Fibroblast of lung (primary cell): Measurements from ENCODE around the gene TEX38. TPM values are rescaled to one million over a fixed set of nuclear protein-coding genes. Genes with fewer than 3 reads are reported as not detected.

Source experiments
- DNase-seq, 2 donors: peaks; one replicate each; pipeline versions ENCODE4 v3.0.0 to v3.0.0-alpha.2; 2010; ENCODE audit warnings: low read depth in 2 of 2
- H2AFZ ChIP-seq: 2 replicates; pipeline ENCODE4 v1.5.1; 2012; ENCODE audit warnings: low read length, control low read depth, inconsistent platforms
- H3K27ac ChIP-seq: 2 replicates; pipeline ENCODE4 v1.5.1; 2011; ENCODE audit warnings: low read length, control low read depth; ENCODE audit not compliant: insufficient read depth
- H3K27me3 ChIP-seq: 2 replicates; pipeline ENCODE4 v1.5.1; 2011; ENCODE audit warnings: mild to moderate bottlenecking, low read length; ENCODE audit not compliant: control insufficient read depth, insufficient read depth
- H3K36me3 ChIP-seq: 2 replicates; pipeline ENCODE4 v1.5.1; 2011; ENCODE audit warnings: low read length; ENCODE audit not compliant: control insufficient read depth, insufficient read depth
- H3K4me1 ChIP-seq: 2 replicates; pipeline ENCODE4 v1.5.1; 2011; ENCODE audit warnings: low read length; ENCODE audit not compliant: control insufficient read depth, insufficient read depth; ENCODE audit errors: extremely low read depth
- H3K4me2 ChIP-seq: 2 replicates; pipeline ENCODE4 v1.5.1; 2011; ENCODE audit warnings: low read length, control low read depth; ENCODE audit not compliant: insufficient read depth; ENCODE audit errors: extremely low read depth
- H3K4me3 ChIP-seq, 4 experiments: fragments of 200-600 bp in 1 of 4; sonication (generic) in 1 of 4; replicated peaks in 1 of 4; 2 replicates each; pipeline ENCODE4 v1.5.1; 2011 to 2016; ENCODE audit warnings: low read length in 4 of 4, low read depth in 3 of 4, mild to moderate bottlenecking in 3 of 4, control low read depth in 2 of 4, inconsistent platforms in 1 of 4, mixed read lengths in 1 of 4; ENCODE audit not compliant: insufficient read depth in 1 of 4; ENCODE audit errors: control extremely low read depth in 1 of 4
- H3K79me2 ChIP-seq: 2 replicates; pipeline ENCODE4 v1.5.1; 2012; ENCODE audit warnings: mild to moderate bottlenecking, low read length, inconsistent platforms; ENCODE audit not compliant: control insufficient read depth, insufficient read depth
- H3K9ac ChIP-seq: 2 replicates; pipeline ENCODE4 v1.5.1; 2011; ENCODE audit warnings: mild to moderate bottlenecking, low read length, control low read depth; ENCODE audit not compliant: insufficient read depth
- H3K9me3 ChIP-seq: 2 replicates; pipeline ENCODE4 v1.5.1; 2012; ENCODE audit warnings: low read depth, low read length; ENCODE audit not compliant: control insufficient read depth, insufficient read depth
- H4K20me1 ChIP-seq: 2 replicates; pipeline ENCODE4 v1.5.1; 2011; ENCODE audit warnings: low read length; ENCODE audit not compliant: control insufficient read depth, insufficient read depth; ENCODE audit errors: extremely low read depth
- EZH2 ChIP-seq: IDR thresholded peaks from 2 replicates; pipeline ENCODE4 v1.5.1; 2012; ENCODE audit warnings: low read length, control low read depth, mild to moderate bottlenecking; ENCODE audit errors: missing control alignments
- polyA plus RNA-seq, 2 donors: library from polyadenylated mRNA; depleted of rRNA in 1 of 2; stranded (reverse) in 1 of 2; unstranded in 1 of 2; fragments of >200 nt; gene quantifications; 2 replicates each; pipeline ENCODE4 v1.2.1, GENCODE V29; 2011 to 2012; ENCODE audit warnings: missing spikeins in 1 of 2
- total RNA-seq: library from RNA; depleted of rRNA; stranded (reverse); fragments of >200 nt; gene quantifications from 2 replicates; pipeline ENCODE4 v1.2.1, GENCODE V29; 2014
- TF ChIP-seq, protein P1 (sequence below), 2 donors: IDR thresholded peaks in 1 of 2; conservative IDR thresholded peaks in 1 of 2; 1 replicate in 1 of 2; 2 replicates in 1 of 2; pipeline ENCODE4 v1.5.1; 2011 to 2012; ENCODE audit warnings: low read length in 2 of 2, control low read depth in 1 of 2, inconsistent platforms in 1 of 2, low read depth in 1 of 2, mild to moderate bottlenecking in 1 of 2

The TEX38 gene
- total and polyA plus RNA-seq, 2 donors (not counting 1 experiment from before 2014, with no cell fraction given): not detected

- Histone ChIP-seq H4K20me1 (no peaks in the 10 kb centered on the region), H3K9ac (no peak overlapping the region), H3K36me3 (no peaks in the 10 kb centered on the region), H3K79me2 (no peaks in the 10 kb centered on the region), H3K9me3 (no peaks in the 10 kb centered on the region), H3K4me1 (peaks cover 3% of the 10 kb centered on the region), H3K27ac (no peak overlapping the region), H2AFZ (no peak overlapping the region), H3K4me3 (no peak overlapping the region), H3K27me3 (no peaks in the 10 kb centered on the region), H3K4me2 (no peak overlapping the region)
- DNase-seq: no peak
- TF ChIP-seq EZH2: no peak
- TF ChIP-seq, protein P1, sequence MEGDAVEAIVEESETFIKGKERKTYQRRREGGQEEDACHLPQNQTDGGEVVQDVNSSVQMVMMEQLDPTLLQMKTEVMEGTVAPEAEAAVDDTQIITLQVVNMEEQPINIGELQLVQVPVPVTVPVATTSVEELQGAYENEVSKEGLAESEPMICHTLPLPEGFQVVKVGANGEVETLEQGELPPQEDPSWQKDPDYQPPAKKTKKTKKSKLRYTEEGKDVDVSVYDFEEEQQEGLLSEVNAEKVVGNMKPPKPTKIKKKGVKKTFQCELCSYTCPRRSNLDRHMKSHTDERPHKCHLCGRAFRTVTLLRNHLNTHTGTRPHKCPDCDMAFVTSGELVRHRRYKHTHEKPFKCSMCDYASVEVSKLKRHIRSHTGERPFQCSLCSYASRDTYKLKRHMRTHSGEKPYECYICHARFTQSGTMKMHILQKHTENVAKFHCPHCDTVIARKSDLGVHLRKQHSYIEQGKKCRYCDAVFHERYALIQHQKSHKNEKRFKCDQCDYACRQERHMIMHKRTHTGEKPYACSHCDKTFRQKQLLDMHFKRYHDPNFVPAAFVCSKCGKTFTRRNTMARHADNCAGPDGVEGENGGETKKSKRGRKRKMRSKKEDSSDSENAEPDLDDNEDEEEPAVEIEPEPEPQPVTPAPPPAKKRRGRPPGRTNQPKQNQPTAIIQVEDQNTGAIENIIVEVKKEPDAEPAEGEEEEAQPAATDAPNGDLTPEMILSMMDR (conservative IDR thresholded peaks at IDR 0.05 in 1 of 2, IDR thresholded peaks at IDR 0.05 in 1 of 2; ENCODE audit: low read depth in 1 of 2, low read length in 2 of 2): no peak
Measured at GRCh38 chr1:46655848-46656247, 15.8 kb upstream of the TEX38 start.

- Histone ChIP-seq H3K79me2 (no peaks in the 10 kb centered on the region), H3K4me1 (peaks cover 3% of the 10 kb centered on the region), H4K20me1 (no peaks in the 10 kb centered on the region), H3K36me3 (no peaks in the 10 kb centered on the region), H3K4me3 (no peak overlapping the region), H2AFZ (no peak overlapping the region), H3K9ac (no peak overlapping the region), H3K27ac (no peak overlapping the region), H3K4me2 (no peak overlapping the region), H3K9me3 (no peaks in the 10 kb centered on the region), H3K27me3 (no peaks in the 10 kb centered on the region)
- DNase-seq: no peak
- TF ChIP-seq EZH2: no peak
- TF ChIP-seq, protein P1 (conservative IDR thresholded peaks at IDR 0.05 in 1 of 2, IDR thresholded peaks at IDR 0.05 in 1 of 2; ENCODE audit: low read depth in 1 of 2, low read length in 2 of 2): no peak
Measured at GRCh38 chr1:46656643-46657042, 15.0 kb upstream of the TEX38 start.

DNA sequence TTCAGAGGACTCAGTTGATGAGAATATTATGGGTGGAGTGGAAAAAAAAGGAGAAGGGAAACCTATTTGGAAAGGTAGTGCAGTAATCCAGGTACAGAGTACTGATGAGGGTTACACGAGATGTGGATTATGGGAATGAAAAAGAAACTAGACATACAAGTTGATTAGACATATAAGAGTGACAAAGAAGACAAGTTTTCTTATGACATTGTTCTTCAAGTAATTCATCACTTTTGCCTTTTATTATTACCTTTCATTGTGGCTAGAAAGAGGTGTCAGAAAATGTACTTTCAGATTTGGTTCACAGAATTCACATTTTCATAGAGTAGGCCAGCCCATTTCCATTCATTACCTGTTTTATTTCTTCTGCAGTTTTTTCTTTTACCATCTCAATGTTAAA lies 13.9 kb upstream of the TEX38 start:
- Histone ChIP-seq H3K4me3 (no peak overlapping the region), H3K79me2 (no peaks in the 10 kb centered on the region), H3K9me3 (no peaks in the 10 kb centered on the region), H2AFZ (no peak overlapping the region), H3K27ac (no peak overlapping the region), H4K20me1 (no peaks in the 10 kb centered on the region), H3K4me2 (no peak overlapping the region), H3K4me1 (peaks cover 3% of the 10 kb centered on the region), H3K27me3 (no peaks in the 10 kb centered on the region), H3K36me3 (no peaks in the 10 kb centered on the region), H3K9ac (no peak overlapping the region)
- DNase-seq: no peak
- TF ChIP-seq EZH2: no peak
